Stimulated activated CD4-positive, alpha-beta T cell treated with anti-CD3 and anti-CD28 coated beads, Interleukin-1b, Interleukin-23, amount 100 ng/mL, for 24 hours (primary cell): ENCODE measurements around the gene ASNSD1.

Experiments used
- DNase-seq, 4 experiments: peaks; one replicate each; pipeline ENCODE4 v3.0.0-alpha.2; 2020; ENCODE audit warnings: low read depth in 4 of 4, low spot score in 1 of 4

The ASNSD1 gene

DNA sequence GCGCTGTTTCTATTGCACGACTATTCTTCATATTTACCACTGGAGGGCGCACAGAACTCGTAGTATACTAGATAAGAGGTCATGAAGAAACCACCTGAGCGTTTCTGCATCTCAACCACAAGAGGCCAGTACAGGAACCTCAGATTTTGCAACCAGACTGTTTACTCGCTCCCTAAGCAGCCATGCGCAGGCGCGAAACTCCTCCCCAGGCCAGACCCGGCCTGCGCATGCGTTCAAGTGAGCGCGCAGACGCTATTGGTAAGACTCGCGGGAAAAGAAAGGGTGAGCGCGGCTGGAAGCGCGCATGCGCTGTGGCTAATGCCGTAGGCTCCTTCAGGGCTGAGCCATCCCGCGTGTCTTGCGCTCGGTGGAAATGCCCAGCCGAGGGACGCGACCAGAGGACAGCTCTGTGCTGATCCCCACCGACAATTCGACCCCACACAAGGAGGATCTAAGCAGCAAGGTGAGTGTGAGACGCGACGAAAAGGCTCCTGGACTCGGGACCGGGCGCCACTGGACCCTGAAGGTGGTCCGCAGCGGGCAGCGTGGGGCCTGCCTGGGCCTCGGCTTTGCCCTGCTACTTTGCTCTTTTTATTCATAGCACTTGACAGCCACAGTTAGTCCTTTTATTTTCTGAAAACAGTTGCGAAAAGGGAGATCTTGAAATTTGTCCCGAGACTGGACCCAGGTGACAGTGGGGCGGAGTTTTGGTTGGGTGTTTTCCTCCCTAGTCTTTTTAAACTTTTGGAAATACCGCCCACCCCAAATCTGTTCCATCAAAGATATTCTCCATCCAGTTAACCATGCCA is at the start of gene ASNSD1:
Gene ASNSD1, plus strand, starts transcription at position 312 of the 809 bp plus-strand sequence. CDS start 4,674 bp downstream, outside the sequence.
- DNase-seq, result peak; percentile 96 to 98 (median 97)

GRCh38 chr2:189613077-189613636 is 48.1 kb upstream of the ASNSD1 start:
- DNase-seq, result no peak

GRCh38 chr2:189613650-189614420 is 47.4 kb upstream of the ASNSD1 start:
- DNase-seq, result no peak

DNA sequence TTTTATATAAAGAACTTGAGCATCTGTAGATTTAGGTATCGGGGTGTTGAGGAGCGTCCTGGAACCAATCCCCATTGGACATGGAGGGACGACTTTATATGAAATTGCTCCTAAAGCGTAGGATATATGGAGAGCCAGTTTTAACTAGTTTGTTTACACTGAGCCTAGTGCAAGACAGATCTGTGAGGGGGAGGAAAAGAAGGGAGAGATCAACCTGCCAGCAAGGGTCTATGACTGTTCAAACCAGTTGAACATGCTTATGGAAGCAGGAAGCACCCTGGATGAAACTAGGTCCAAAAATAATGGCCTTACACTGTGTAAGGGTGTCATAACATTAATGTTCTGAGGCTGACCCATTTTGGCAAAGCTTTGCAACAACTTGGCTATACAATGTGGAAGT is 46.7 kb upstream of the ASNSD1 start:
- no peak for DNase-seq

GRCh38 chr2:189618197-189618596 is 43.1 kb upstream of the ASNSD1 start:
- DNase-seq, result no peak

DNA sequence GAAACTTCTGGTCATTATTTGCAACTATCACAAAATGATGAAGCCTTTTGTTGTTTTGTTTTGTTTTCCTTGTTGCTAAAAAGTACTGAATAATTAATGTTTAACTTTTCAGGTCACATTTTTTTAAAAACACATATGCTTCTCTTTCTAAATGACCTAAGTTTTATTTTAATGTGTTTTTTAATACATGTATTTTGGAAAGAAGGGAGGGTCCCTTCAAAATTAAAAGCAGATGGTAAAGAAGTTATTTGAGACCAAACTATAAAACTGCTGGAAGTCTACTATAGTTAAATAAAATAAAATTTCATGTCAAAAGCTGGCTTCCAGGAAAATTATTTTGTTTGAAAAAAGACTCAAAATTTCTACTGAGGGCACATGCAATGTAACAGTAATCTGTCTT is 39.5 kb upstream of the ASNSD1 start:
- DNase-seq, result no peak

DNA sequence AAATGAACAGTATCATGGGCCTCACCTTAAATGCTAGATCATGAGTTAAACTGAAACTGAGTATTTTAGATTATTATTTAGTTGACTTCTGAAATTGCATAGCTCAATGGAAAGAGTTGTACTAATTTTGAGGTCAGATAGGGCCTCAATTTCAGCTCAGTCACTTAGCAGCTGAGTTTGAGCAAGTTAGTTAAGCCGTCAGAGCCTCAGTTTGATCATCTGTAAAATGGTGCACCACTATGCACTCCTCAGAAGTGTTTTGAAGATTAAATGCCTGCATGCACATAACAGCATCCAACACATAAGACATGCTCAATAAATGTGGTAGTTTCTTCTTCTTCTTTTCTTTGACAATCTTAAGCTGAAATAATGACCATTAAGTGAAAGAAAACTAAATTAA is 38.2 kb upstream of the ASNSD1 start:
- DNase-seq, result no peak

DNA sequence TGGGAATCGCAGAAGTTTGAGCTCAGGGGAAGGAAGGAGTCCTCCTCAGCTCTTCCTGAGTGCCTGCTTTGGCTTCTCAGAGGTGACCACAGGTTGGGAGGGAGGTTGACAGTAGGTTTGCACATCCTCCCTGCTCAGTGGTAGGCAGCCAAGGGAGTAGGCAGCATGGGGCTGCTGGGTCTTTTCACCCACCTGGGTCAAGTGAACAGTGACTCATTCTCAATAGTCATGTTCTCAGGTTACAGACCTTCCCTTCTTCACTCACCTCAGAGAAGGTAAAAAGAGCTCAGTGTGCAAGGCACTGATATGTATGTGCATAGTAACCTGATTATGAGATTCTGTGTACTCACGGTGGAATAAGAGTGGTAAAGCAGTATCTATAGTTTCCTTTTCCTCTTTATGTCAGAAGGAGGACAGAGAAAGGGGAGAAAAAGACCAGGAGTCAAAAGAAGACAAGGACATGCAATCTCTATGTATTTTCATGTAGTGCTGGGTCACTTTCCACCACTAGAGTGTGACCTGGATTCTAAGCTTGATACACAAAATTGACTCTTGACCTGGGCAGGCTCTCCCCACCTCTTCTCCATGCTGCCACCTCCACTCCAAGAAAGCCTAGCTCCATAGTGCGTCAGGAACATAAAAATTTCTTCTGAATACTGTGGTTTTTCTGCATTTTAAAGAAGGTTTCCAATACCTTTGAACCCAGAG is 36.5 kb upstream of the ASNSD1 start:
- DNase-seq, result no peak

DNA sequence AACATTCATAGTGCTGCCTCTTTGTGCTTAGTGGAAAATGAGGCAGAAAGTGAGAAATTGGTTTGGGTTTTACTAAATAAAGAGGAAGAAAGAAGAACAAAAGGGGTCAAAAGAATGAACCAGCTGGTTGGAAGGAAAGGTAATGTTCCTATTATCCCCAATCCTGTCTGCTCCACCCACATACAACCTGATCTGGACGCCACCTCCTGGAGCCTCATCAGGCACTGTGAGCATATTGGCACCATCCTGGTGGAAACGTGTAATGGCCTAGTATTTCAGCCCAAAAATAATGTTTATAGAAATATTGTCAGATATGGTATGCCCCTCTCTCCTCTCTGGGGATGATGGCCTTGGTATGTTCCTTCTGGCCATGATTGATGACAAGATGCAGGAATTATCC is 35.6 kb upstream of the ASNSD1 start:
- no peak for DNase-seq

GRCh38 chr2:189627789-189628188 is 33.5 kb upstream of the ASNSD1 start:
- DNase-seq, result no peak

DNA sequence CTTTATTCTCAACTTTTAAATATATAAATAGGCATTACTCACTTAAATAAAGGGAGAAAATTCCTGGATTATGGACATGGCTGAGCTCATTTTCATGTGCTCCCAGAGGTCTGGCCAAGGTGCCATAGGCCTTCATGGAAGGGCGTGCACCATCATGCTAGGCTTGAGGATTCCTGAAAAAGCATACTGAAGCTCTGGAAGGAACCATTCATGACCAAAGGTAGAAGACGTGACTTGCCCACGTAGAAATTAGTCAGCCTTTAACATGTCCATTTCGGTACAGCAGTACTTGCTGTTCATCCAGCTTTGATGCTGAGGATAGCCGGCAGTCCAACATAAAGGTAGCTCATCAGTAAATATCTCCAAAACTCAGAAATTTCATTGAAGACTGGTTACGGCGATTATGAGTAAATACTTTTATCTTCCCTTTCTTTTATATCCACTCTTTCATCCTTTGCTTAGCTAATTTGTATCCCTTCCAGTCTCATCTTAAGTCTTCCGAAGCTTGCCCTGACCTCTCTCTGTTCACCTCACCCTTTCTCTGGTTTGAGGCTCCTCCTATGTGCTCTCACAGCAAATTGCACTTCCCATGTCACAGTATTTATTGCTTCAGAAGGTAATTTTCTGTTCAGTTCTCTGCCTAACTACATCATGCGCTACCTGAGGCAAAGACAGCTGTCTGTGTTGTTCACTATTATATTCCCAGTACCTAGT is 32.3 kb upstream of the ASNSD1 start:
- no peak for DNase-seq

DNA sequence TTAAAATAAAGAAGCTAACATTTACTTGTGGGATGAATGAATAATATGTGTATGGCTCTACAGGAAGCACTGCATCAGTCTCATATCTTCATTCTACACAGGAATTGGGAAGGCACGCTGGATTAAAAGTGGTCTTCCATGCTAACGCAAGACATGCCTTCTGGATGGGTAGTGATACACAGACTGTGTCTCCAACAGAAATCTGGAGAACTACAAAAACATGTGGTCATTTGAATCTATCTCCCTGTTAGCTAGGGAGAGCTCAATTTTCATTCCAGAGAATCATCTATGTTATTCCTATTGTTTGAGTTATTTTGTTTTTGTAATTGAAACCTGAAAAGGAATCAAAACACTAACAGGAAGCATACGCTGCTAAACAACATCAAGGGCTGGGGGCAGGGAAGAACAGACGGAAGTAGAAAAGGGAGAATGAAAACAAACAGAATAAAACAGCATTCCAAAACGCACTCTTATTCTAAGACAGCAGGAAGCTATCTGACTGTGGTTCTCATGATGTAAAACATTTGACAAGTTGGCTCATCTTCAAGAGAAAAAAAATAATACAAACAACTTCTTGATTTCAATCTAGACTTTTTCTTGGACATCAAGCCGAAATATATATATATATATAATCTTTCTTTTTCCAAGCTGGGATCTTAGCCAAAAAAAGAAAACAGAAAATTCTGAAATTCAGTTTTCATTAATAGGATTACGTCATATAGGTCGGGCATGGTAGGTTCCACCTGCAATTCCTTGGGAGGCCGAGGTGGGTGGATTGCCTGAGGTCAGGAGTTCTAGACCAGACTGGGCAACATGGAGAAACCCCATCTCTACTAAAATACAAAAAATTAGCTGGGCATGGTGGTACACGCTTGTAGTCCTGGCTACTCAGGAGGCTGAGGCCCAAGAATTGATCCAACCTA is 31.5 kb upstream of the ASNSD1 start:
- DNase-seq, result no peak

GRCh38 chr2:189631849-189632248 is 29.4 kb upstream of the ASNSD1 start:
- DNase-seq, result no peak

DNA sequence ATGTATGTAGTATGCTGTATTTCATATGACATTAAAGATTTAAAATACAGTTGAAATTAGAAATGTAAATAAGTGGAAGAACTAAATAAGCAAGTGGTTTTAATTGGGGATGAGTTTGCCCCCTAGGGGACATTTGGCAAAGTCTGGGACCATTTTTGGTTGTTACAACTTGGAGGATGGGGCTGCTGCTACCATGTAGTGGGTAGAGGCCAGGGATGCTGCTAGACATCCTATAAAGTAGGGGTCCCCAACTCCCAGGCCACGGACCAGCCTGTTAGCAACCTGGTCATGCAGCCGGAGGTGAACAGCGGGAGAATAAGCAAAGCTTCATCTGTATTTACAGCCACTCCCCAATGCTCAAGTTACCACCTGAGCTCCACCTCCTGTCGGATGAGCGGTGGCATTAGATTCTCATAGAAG is 27.9 kb upstream of the ASNSD1 start:
- DNase-seq, result no peak

GRCh38 chr2:189635353-189635752 is 25.9 kb upstream of the ASNSD1 start:
- no peak for DNase-seq

GRCh38 chr2:189638301-189639006 is 22.8 kb upstream of the ASNSD1 start:
- no peak for DNase-seq

DNA sequence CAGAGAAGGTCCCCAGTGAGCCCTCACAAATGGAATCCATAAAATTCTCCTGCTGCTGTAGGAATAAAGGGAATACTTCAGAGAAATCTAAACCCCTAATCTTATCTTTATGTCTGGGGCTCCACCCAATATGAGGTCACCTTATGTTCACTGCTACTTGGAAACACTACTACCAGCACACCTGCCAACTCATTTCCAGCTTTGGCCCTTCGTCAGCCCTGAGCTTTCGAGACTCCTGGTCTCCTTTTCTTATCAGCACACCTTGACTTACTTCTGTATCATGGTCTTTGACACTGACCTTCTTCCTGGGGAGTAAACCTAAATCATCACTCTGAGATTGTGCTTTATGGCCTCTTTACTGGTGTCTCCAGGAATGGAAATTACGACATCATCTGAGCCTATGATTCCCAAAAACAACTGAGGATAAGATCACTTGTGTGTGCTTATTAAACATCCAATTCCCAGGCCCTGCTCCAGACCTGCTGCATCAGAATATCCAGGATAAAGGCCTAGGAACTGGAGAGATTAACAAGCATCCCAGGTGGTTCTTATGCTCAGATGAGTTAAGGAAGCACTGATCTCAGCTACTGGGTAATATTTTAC is 22.2 kb upstream of the ASNSD1 start:
- no peak for DNase-seq

DNA sequence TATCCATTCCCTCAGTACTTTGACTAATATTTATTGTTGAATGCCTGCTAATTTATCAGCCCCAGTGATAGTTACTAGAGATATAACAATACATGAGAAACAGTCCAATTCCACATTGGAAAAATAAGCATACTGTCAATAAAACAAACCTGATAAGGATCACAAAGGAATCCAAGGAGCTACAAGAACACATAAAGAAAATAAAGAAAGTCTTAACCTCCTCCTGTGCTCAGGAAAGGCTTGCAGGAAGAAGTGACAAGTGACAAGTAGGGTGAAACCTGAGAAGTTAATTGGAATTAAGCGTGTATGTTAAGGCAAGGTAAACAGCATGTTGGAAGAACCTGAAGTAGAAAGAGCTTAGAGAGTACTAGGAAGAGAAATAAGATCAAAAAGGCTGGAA is 20.3 kb upstream of the ASNSD1 start:
- no peak for DNase-seq

DNA sequence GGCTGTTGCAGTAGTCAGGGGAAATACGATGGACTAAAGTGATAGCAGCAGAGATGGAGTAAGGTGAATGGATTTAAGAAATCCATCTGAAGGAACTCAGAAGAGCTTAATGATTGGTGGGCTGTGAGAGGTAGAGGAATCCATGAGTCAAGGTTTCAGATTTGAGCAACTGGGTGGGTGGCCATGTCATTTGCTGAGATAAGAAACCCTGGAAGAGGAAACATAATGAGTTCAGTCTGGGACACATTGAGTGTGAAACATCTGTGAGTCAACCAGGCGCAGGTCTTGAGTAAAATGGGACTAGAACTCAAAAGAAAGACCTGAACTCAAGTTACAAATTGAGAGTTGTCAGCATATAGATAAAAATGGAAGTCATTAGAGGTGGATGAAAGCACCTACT is 19.7 kb upstream of the ASNSD1 start:
- peak in 1 of 4 experiments; percentile 24 for DNase-seq
